Measurements from ENCODE around the gene GDPGP1.
"Not testable (repeated sequence)": the region's sequence is repeated elsewhere in the genome, so short reads cannot be mapped to it uniquely, and the experiment has no call there.

GDPGP1 gene

DNA sequence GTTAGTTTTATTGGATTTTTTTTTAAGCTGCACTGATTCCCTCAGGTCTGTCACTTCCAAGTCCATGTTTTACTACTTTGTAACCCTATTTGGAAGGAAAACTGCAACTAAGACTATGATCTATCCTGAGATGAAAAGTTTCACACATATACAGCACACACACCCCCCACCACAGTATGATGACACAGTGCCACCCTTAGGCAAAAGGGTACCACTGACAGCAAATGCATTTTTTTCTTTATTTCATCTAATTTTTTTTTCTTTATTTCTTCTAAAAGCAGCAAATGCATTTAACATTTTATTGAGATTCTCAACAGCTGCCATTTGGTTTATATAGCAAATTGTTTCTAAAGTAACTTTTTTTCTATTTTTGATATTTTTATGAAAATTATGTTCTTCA lies 52.7 kb downstream of the GDPGP1 start:
- TF ChIP-seq, protein P1, sequence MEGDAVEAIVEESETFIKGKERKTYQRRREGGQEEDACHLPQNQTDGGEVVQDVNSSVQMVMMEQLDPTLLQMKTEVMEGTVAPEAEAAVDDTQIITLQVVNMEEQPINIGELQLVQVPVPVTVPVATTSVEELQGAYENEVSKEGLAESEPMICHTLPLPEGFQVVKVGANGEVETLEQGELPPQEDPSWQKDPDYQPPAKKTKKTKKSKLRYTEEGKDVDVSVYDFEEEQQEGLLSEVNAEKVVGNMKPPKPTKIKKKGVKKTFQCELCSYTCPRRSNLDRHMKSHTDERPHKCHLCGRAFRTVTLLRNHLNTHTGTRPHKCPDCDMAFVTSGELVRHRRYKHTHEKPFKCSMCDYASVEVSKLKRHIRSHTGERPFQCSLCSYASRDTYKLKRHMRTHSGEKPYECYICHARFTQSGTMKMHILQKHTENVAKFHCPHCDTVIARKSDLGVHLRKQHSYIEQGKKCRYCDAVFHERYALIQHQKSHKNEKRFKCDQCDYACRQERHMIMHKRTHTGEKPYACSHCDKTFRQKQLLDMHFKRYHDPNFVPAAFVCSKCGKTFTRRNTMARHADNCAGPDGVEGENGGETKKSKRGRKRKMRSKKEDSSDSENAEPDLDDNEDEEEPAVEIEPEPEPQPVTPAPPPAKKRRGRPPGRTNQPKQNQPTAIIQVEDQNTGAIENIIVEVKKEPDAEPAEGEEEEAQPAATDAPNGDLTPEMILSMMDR (IDR thresholded peaks at IDR 0.05; ENCODE audit: low read depth, low read length) = 0 out of 2 replicates have a peak, but pooled peaks have one; percentile 13
- no peak overlapping the region for H3K4me3 ChIP-seq (ENCODE audit: low read depth, low read length)

DNA sequence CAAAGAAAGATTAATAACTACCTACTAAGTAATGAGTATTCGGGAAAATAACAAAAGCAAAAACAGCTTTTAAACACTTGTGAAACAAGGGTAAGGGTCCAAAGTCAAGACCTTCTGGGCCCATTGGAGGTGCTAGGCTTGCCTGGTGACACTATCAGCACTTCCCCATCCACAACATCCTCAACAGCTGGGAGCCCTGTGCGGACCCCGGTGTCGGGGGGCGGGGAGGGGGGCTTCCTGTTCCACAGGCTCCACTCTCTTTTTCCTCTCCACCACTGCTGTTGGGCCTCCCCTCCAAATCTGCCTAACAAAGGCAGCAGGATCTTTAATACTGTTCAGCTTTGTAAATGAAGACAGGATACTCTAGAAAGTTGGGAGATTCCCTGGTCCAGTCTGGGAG lies 53.1 kb downstream of the GDPGP1 start:
- TF ChIP-seq, protein P1 (IDR thresholded peaks at IDR 0.05; ENCODE audit: low read depth, low read length) = no peak
- H3K4me3 ChIP-seq (ENCODE audit: low read depth, low read length) = no peak overlapping the region

DNA sequence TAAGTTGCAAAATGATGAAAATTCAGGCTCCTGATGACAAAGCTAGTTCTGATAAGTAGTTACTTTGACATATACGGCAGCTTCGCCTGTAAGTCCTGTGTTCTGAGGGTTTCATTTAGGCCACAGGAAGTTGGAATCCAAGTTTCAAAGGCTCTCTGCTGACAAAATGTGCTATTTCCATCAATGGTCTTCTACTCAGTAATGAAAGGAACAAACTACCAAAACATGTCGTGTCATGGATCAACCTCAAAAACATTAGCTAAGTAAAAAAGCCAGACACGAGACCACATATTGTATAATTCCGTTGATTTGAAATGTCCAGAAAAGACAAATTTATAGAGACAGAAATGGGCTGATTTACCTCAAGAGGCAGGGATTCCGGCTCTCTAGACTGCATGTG lies 53.9 kb downstream of the GDPGP1 start:
- TF ChIP-seq, protein P1 (IDR thresholded peaks at IDR 0.05; ENCODE audit: low read depth, low read length) = no peak
- no peak overlapping the region for H3K4me3 ChIP-seq (ENCODE audit: low read depth, low read length)

DNA sequence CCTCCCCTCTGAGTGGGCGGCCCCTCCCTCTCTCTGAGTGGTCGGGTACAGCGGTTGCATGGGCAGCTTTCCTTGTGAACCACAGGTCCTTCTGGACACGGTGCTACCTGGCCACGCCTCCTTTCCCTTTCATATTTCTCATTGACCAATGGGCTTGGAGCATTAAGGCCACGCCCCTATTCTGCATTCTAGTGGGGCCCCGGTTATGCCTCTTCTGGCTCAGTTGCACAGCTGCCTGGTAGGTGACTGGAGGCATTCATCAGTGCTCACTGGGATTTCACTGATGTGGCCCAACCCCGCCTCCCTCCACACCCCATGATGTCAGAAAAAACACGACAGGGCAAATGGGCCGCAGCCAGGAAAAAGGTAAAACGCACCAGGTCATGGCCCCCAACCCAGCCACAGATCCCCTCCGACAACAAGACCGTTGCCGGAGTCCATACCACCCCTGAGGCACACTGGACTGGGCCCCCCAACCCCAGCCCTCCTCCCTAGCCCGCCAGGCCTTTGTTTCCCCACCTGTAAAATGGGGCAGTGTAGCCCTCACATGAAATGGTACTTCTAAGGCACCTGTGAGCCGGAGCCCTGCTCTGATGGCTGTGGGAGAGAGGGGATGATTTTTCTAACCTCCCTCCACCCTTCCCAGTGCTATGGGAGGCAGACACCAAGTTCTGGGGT lies 57.8 kb downstream of the GDPGP1 start:
- TF ChIP-seq, protein P1 (IDR thresholded peaks at IDR 0.05; ENCODE audit: low read depth, low read length) = no peak
- H3K4me3 ChIP-seq (ENCODE audit: low read depth, low read length) = no peak overlapping the region

DNA sequence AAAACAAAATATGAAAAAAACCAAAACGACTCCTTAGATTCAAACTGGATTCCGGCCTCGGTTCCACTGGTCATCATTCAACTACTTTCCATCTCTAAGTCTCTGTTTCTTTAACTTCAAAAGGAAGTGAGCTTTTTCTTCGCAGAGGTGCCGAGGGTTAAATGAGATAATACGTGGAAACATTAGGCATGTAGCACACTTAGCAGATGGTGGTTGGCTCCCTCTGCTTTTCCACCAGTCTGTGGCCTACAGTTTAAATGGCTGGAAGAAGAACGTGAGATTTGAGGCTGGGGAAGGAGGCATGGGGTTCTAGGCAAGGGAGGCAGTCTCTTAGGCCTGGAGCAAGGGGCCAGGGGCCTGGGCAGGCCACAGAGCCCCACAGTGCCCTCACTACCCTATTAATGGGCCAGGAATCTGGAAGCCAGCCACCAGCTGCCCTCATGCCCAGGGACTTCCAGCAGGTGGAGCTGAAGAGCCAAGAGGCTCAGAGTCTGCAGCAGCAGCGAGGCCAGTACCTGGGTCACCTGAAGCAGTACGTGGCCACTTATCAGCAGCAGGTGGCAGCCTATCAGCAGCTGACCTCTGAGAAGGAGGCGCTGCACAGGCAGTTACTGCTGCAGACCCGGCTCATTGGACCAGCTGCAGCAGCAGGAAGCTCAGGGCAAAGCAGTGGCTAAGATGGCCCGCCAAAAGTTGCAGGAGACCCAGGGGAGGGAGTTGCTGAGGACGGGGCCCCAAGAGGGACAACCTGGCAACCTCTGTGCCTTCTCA lies 59.2 kb downstream of the GDPGP1 start:
- TF ChIP-seq, protein P1 (IDR thresholded peaks at IDR 0.05; ENCODE audit: low read depth, low read length) = peak; percentile 76
- not testable (repeated sequence) for H3K4me3 ChIP-seq (ENCODE audit: low read depth, low read length)

DNA sequence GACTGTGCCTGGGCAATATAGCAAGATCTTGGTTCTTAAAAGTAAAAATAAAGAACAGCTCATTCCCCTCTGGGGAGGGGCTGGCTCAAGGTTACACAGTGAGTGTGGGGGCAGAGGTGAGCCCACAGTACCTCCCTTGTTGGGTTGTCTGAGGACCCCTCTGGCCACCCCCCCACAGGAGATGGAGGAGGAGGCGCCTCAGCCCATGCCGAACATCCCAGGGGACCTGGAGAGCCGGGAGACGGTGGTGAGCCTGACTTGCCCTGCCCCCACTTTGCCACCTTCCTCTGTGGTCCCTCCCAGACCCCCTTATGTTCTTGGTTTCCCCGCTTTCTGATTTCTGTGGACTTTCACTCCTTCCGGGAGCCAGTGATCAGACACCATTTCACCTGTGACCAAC lies 60.1 kb downstream of the GDPGP1 start:
- TF ChIP-seq, protein P1 (IDR thresholded peaks at IDR 0.05; ENCODE audit: low read depth, low read length) = no peak
- no peak overlapping the region for H3K4me3 ChIP-seq (ENCODE audit: low read depth, low read length)

DNA sequence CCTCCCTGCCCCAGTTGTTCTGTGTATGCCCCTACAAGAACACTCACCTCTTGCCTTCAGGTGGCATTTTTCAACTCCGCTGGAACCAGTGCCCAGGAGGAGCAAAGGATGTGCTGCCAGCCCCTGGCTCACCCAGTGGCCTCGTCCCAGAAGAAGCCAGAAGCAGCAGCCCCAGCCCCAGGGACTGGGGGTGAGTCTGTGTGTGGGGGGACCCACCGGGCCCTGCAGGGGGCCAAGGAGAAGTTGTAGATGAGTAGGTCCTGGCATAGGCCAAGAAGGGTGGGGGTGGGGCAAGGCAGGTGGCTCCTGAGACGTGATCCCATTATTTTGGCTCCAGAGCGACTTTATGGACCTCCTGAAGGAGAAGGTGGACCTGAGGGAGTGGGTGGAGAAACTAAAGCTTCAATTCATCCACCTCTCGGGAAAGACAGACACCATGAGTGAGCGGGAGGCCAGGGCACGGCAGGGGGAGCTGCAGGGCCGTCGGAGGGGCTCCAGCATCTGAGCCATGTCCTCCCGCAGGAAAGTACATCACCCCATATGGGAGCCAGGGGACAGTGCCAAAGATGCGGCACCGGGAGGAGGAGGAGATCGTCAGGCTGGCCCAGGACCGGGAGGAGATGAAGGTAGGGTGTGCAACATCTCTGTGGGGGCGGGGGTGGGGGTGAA lies 60.7 kb downstream of the GDPGP1 start:
- TF ChIP-seq, protein P1 (IDR thresholded peaks at IDR 0.05; ENCODE audit: low read depth, low read length) = no peak
- no peak overlapping the region for H3K4me3 ChIP-seq (ENCODE audit: low read depth, low read length)

All from WI38 (cell line).